ENCODE results near the gene EMX1. TPM values are rescaled to one million over a fixed set of nuclear protein-coding genes. Genes with fewer than 3 reads are reported as not detected.

EMX1 gene
- total and polyA plus RNA-seq, 2 donors (not counting 1 experiment from before 2014, with no cell fraction given): not detected

DNA sequence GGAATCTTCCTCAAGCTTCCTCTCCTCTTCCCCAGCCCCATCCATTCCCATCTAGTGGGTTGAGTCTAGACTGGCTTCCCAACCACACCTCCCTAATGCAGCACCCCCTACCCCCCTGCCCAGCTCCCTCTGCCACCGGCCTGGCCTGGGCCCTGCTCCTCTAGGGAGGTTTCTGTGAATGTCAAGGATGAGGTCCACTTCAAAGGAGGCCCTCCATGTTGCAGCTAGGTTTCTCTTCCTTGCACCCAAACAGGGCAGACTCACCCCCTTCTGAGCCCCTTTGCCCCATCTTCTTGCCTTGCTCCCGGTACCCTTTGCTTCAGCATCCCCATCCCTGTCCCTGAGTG lies 18.3 kb downstream of the EMX1 start:
- Histone ChIP-seq H3K9me3 (ENCODE audit: control insufficient read depth, insufficient read depth, low read depth, low read length) (no peaks in the 10 kb centered on the region), H3K9ac (ENCODE audit: insufficient read depth, low read length) (no peak overlapping the region), H3K4me2 (ENCODE audit: extremely low read depth, insufficient read depth, low read length) (no peak overlapping the region), H3K36me3 (ENCODE audit: control insufficient read depth, insufficient read depth, low read length) (no peaks in the 10 kb centered on the region), H4K20me1 (ENCODE audit: control insufficient read depth, extremely low read depth, insufficient read depth, low read length) (no peaks in the 10 kb centered on the region), H3K27me3 (ENCODE audit: control insufficient read depth, insufficient read depth, low read length) (peaks cover 15% of the 10 kb centered on the region), H3K79me2 (ENCODE audit: control insufficient read depth, insufficient read depth, low read length) (no peaks in the 10 kb centered on the region), H2AFZ (ENCODE audit: low read length) (no peak overlapping the region), H3K27ac (ENCODE audit: insufficient read depth, low read length) (no peak overlapping the region), H3K4me1 (ENCODE audit: control insufficient read depth, extremely low read depth, insufficient read depth, low read length) (no peaks in the 10 kb centered on the region), H3K4me3 (replicated peaks in 1 of 4; ENCODE audit: control extremely low read depth in 1 of 4, insufficient read depth in 1 of 4, low read depth in 3 of 4, low read length in 4 of 4) (no peak overlapping the region)
- no peak for DNase-seq (ENCODE audit: low read depth in 2 of 2)
- TF ChIP-seq, protein P1, sequence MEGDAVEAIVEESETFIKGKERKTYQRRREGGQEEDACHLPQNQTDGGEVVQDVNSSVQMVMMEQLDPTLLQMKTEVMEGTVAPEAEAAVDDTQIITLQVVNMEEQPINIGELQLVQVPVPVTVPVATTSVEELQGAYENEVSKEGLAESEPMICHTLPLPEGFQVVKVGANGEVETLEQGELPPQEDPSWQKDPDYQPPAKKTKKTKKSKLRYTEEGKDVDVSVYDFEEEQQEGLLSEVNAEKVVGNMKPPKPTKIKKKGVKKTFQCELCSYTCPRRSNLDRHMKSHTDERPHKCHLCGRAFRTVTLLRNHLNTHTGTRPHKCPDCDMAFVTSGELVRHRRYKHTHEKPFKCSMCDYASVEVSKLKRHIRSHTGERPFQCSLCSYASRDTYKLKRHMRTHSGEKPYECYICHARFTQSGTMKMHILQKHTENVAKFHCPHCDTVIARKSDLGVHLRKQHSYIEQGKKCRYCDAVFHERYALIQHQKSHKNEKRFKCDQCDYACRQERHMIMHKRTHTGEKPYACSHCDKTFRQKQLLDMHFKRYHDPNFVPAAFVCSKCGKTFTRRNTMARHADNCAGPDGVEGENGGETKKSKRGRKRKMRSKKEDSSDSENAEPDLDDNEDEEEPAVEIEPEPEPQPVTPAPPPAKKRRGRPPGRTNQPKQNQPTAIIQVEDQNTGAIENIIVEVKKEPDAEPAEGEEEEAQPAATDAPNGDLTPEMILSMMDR (conservative IDR thresholded peaks at IDR 0.05 in 1 of 2, IDR thresholded peaks at IDR 0.05 in 1 of 2; ENCODE audit: low read depth in 1 of 2, low read length in 2 of 2): no peak

DNA sequence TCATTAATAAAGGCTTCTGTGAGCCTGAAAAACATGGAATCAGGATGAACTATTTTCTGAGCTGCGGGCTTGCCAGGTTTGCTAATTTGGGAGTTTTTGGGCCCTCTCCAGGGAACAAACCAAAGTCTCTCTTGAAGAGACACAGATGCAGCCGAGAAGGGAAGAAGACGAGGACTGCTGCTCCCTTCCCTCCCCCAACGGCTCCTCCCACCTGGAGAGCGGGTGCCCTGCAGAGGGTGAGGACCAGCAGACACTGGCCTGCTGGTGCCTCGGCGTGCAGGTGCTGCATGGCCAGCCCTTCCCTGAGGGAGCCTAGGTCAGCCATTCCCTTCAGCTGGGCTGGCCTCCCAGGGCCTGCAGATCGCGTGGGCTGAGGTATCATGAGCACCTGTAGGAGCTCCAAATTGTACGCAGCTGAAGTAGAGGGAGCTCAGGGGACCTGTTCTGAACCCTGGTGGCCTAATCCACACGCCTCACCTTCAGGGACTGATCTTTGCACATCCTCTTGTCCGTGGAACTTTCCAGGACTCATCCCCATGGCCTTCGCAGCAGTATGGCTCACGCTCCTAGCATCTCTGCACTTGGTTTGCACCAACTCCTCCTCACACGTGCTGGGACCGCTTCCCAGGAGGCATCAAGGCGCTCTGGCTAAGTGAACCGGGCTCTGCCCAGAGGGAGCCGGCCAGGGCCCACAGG lies 19.5 kb downstream of the EMX1 start:
- Histone ChIP-seq H3K27ac (ENCODE audit: insufficient read depth, low read length) (no peak overlapping the region), H3K4me3 (replicated peaks in 1 of 4; ENCODE audit: control extremely low read depth in 1 of 4, insufficient read depth in 1 of 4, low read depth in 3 of 4, low read length in 4 of 4) (no peak overlapping the region), H3K4me1 (ENCODE audit: control insufficient read depth, extremely low read depth, insufficient read depth, low read length) (peaks cover 3% of the 10 kb centered on the region), H2AFZ (ENCODE audit: low read length) (no peak overlapping the region), H3K4me2 (ENCODE audit: extremely low read depth, insufficient read depth, low read length) (no peak overlapping the region), H3K79me2 (ENCODE audit: control insufficient read depth, insufficient read depth, low read length) (no peaks in the 10 kb centered on the region), H3K27me3 (ENCODE audit: control insufficient read depth, insufficient read depth, low read length) (peaks cover 15% of the 10 kb centered on the region), H3K9ac (ENCODE audit: insufficient read depth, low read length) (no peak overlapping the region), H3K36me3 (ENCODE audit: control insufficient read depth, insufficient read depth, low read length) (no peaks in the 10 kb centered on the region), H4K20me1 (ENCODE audit: control insufficient read depth, extremely low read depth, insufficient read depth, low read length) (no peaks in the 10 kb centered on the region), H3K9me3 (ENCODE audit: control insufficient read depth, insufficient read depth, low read depth, low read length) (no peaks in the 10 kb centered on the region)
- TF ChIP-seq EZH2 (IDR thresholded peaks at IDR 0.05; ENCODE audit: low read length, missing control alignments): no peak
- TF ChIP-seq, protein P1 (conservative IDR thresholded peaks at IDR 0.05 in 1 of 2, IDR thresholded peaks at IDR 0.05 in 1 of 2; ENCODE audit: low read depth in 1 of 2, low read length in 2 of 2): no peak
- no peak for DNase-seq (ENCODE audit: low read depth in 2 of 2)

DNA sequence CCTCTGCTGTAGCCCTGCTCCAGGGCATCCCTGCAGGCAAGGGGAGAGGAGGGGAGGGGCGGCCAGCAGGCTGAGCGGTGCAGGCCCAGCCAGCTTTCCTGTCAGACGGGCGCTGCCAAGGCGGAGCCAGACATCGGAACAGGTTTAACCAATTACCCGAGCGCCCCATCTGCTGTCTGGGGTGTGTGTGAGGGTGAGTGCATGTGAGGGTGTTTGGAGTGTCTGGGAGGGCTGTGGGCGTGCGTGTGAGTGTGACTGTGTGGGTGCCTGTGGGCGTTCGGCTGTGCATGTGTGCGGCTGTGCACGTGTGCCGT lies 20.0 kb downstream of the EMX1 start:
- H3K9me3 ChIP-seq (ENCODE audit: control insufficient read depth, insufficient read depth, low read depth, low read length): no peaks in the 10 kb centered on the region
- H3K36me3 ChIP-seq (ENCODE audit: control insufficient read depth, insufficient read depth, low read length): no peaks in the 10 kb centered on the region
- DNase-seq (ENCODE audit: low read depth in 2 of 2): no peak
- peaks cover 15% of the 10 kb centered on the region for H3K27me3 ChIP-seq (ENCODE audit: control insufficient read depth, insufficient read depth, low read length)
- no peaks in the 10 kb centered on the region for H3K79me2 ChIP-seq (ENCODE audit: control insufficient read depth, insufficient read depth, low read length)
- H4K20me1 ChIP-seq (ENCODE audit: control insufficient read depth, extremely low read depth, insufficient read depth, low read length): no peaks in the 10 kb centered on the region
- H3K9ac ChIP-seq (ENCODE audit: insufficient read depth, low read length): no peak overlapping the region
- TF ChIP-seq EZH2 (IDR thresholded peaks at IDR 0.05; ENCODE audit: low read length, missing control alignments): no peak
- TF ChIP-seq, protein P1 (conservative IDR thresholded peaks at IDR 0.05 in 1 of 2, IDR thresholded peaks at IDR 0.05 in 1 of 2; ENCODE audit: low read depth in 1 of 2, low read length in 2 of 2): no peak
- H2AFZ ChIP-seq (ENCODE audit: low read length): no peak overlapping the region
- H3K27ac ChIP-seq (ENCODE audit: insufficient read depth, low read length): no peak overlapping the region
- H3K4me2 ChIP-seq (ENCODE audit: extremely low read depth, insufficient read depth, low read length): no peak overlapping the region
- H3K4me3 ChIP-seq (replicated peaks in 1 of 4; ENCODE audit: control extremely low read depth in 1 of 4, insufficient read depth in 1 of 4, low read depth in 3 of 4, low read length in 4 of 4): no peak overlapping the region
- H3K4me1 ChIP-seq (ENCODE audit: control insufficient read depth, extremely low read depth, insufficient read depth, low read length): peaks cover 3% of the 10 kb centered on the region
